Measurements from ENCODE around the gene CYP1A2.
"Not testable (repeated sequence)": the region's sequence is repeated elsewhere in the genome, so short reads cannot be mapped to it uniquely, and the experiment has no call there.

CYP1A2 gene

DNA sequence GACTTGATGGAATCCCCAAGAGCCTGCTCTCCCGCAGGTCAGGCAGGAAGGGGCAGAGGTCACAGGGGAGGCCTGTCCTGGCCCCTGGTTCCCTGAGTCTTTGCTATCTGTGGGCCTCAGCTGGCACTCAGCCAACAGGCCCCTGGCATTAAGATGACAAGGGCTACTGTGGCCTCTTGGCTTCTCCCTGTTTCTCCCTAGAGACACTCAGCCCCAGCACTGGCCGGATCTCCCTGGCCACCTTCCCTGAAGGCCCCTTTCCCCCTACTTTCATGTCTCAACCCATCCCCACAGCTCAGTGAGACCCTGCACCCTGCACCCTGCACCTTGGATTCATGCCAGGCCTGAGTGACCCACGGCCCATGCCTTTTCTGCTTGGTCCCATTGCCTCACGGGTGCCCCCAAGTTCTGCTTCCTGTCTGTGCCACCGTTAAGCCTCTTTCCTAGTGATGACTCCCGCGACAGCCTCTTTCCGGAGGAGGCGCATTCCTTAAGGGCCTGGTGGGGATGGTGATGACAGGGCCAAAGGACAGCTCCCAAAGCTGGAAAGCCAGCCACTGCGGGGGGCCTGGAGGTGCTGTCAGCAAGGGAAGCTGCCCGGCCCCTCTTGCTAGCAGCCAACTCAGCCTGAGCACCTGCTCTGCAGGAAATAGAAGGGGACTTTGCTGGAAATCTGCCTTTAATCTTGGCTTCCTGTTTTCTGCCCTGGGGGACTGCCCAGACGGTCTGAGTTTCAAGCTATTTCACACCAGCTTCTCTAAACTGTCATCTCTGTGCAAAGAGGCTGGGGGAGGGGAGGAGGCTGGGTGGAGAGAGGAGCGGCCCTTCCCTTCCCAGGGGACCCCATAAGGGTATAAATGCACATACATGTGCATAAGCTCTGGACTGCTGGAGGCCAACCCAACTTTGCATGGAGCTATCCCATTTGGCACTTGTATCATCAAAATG lies 28.4 kb downstream of the CYP1A2 start:
- DNase-seq (ENCODE audit: low spot score) = peak; percentile 62

DNA sequence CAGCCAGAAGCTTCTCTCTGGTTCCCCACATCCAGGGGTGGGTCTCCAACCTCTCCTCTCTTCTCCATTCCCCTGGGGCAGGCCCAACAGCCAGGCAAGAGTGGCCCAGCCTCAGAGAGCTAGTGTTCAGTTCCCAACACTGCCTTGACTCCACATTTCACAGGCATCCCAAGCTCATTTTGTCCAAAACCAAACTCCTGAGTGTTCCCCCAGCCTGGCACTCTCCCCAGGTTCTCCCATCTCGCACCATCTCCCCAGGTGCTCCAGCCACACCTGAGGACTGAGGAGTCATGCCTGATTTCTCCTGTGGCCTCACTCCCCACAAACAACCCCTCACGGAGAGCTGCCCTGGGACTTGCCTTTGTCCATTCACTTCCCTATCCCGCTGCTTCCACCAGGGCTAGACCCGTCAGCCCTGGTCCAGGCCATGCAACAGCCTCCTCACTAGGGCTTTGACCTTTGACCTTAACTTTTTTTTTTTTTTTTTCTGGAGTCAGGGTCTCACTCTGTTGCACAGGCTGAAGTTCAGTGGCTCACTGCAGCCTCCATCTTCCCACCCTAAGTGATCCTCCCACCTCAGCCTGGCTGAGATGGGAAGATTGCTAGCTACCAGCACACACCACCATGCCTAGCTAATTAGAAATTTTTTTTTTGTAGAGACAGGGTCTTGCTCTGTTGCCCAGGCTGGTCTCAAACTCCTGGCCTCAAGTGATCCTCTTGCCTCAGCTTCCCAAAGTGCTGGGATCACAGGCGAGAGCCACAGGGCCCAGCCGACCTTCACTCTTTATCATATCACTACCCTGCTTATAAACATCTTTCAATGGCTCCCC lies 29.3 kb downstream of the CYP1A2 start:
- DNase-seq (ENCODE audit: low spot score) = no peak

DNA sequence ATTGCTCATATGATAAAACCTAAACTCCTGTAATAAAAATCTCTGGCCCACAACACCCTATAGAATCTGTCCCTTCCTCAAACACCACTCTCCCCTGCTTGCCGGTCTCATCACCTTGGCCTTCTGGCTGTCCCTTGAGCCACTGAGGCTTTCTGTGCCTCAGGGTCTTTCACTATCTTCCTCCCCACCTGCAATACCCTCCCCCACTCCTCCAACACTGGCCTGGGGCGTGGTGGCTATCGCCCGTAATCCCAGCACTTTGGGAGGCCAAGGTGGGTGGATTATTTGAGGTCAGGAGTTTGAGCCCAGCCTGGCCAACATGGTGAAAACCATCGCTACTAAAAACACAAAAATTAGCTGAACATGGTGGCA lies 29.9 kb downstream of the CYP1A2 start:
- DNase-seq (ENCODE audit: low spot score) = no peak

DNA sequence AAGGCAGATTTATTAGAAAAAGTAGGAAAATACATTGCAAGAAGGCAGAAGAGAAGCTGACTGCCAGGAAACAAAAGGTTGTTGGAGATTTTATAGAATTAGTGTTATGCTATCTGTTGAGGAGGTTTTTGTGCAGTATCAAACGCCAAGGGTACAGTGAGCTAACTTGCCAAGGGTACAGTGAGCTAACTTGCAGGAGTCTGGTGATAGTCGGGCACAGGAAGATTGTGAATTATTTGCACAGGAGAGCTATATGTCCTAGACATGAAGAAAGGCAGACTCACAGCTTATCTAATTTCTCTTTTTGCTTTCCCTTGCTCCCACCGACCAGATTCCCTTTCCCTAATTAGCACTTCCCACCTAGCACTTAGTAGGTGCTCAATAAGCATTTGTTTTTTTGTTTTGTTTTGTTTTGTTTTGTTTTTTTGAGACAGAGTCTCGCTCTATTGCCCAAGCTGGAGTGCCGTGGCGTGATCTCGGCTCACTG lies 30.6 kb downstream of the CYP1A2 start:
- DNase-seq (ENCODE audit: low spot score) = no peak

DNA sequence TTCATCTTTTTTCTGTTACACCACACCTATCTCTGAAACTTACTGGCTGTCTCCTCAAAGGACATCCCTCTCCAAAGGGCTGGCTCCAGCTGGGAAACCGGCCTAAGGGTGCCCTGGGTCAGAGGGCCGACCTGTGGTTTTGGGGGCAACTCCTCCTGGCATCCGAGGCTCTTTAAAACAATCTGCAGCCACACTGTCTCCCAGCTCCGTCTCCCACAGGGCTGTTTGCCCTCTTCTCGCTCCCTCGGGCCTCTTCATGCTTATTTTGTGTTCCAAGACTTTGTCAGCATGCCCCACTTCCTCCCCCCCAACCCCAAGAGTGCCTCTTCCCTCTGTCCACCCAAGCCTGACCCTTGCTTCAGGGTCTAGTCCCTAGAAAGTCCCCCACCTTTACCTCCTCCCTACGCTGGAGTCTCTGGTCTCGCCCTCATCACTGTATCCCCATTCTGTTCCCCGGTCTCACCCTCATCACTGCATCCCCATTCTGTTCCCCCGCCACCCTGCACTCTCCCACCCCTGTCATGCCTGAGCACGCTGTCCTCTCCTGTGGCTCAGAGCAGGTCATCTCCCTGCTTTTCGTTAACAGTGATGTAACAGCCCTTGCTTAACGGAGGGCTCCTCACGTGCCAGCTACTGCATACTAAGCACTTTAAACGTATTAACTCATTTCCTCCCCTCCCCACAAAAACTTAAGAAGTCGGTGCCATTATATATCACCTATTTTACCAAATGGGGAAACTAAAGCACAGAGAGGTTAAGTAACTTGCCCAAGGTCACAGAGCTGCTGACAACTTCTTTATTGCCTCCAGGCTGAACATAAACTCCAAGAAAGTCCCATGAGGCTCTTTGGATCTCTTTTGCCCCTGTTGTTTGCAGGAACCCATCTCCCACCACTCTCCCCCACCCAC lies 32.1 kb downstream of the CYP1A2 start:
- DNase-seq (ENCODE audit: low spot score) = no peak

DNA sequence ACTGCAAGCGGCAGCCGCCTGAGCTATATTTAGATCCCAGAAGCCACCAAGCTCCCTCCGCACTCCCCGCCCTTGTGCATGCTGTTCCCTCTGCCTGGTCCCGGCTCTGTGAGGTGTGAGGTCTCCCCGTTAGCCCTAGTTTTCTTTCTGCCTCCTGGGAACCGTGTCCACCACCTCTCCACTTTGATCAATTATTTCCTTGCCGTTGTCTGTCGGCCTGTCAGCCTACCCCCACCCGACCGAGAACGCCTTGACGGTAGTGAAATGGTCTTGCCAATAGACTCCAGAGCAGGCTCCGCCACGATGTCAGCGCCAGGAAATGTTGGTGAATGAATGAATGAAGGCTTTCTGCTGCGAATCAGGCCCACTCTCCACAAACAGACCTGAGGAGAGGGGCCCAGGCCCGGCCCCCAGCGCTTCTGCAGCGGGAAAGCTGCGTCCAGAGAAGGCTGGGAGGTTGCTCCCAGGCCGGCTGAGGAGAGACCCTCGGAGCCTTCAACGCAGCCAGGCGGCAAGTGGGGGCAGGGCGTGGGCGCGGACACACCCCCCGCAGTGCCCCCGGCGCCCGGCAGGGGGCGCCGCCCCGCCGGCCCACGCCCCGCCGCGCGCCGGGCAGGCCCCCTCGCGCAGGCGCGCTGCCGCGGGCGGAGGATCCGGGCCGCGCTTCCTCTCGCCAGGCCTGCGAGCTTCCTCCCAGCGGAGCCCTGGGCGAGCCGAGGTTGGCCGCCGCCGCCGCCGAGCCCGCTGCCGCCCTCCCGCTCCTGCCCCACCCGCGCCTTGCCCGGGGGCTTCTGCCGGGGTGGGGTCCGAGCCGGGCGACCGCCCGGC lies 33.0 kb downstream of the CYP1A2 start, which contains the start of gene CSK:
Gene CSK (plus strand): TSS at position 650 of the 828 bp plus-strand sequence. CDS start 16,218 bp downstream, outside the sequence.
- peak; percentile 64 for DNase-seq (ENCODE audit: low spot score)

DNA sequence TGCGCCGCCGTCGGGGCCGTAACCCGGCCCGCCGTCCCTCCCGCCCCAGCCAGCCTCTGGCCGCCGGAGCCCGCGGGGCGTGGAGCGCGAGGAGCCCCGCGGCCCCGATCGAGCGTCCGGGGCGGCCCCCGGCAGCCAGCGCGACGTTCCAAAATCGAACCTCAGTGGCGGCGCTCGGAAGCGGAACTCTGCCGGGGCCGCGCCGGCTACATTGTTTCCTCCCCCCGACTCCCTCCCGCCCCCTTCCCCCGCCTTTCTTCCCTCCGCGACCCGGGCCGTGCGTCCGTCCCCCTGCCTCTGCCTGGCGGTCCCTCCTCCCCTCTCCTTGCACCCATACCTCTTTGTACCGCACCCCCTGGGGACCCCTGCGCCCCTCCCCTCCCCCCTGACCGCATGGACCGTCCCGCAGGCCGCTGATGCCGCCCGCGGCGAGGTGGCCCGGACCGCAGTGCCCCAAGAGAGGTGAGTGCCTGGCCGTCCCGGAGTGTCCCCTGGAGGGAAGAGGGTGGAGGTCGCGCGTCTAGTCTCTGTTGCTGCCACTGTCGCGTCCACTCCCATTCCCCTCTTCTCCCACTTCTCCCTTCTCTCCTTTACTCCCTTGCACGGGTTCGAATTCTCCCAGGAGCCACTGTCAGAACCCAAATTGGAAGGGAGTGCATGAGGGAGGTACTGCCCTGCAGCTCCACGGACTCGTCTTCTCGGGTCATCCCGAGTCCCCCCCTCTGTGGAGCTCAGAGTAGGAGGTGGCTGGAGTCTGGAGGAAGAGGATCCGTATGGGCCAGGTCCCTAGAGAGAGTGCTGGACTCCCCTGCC lies 33.8 kb downstream of the CYP1A2 start:
- DNase-seq (ENCODE audit: low spot score) = no peak

DNA sequence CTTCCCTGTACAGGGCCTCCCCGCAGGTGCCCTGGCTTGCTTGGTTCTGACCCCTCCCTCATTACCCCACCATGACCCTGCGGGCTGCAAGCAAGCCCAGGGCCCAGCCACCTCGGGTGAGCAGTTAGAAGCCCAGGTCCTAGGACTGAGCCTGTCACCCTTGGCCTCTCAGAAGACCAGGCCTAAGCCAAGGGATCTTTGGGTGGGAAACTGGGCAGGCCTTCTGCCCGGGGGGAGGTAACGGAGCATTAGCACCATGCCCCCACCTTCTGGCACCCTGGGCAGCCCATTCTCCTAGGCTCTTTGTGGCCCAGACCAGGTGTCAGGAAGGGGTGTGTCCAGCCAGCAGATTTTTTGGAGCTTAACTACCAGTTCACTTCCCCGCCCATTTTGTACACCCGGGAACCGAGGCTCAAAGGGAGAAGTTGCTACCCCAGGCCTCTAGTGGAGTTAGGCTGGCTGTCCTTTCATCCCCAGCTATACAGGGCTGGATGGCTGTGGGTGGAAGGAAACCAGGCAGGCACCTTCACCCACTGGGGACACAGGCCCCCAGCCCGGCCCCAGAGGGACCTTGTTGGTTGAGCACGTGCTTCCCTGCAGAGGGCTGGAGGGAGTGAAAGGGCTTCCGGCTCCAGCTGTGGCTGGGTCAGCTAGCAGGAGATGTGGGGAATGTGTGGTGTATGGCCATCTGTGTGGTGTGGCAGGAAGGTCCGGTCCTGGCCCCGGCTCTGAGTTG lies 34.6 kb downstream of the CYP1A2 start:
- no peak for DNase-seq (ENCODE audit: low spot score)

DNA sequence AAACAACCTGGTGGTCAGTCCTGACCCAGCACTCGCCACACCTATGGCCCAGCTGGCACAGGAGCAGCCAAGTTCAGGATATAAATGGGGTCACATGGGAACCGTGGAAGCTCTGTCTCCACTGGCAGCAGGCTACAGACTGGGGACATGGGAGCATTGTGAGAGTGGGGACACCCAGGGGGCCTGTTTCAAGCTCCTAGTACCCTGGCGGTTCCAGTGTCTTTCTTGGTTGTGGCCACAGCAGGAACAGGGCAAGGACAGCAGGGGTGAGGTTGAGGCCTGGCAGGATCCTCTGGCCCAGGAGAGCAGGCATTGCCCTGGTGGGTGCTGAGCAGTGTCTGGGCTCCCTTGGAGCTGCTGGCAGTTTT lies 35.1 kb downstream of the CYP1A2 start:
- no peak for DNase-seq (ENCODE audit: low spot score)

DNA sequence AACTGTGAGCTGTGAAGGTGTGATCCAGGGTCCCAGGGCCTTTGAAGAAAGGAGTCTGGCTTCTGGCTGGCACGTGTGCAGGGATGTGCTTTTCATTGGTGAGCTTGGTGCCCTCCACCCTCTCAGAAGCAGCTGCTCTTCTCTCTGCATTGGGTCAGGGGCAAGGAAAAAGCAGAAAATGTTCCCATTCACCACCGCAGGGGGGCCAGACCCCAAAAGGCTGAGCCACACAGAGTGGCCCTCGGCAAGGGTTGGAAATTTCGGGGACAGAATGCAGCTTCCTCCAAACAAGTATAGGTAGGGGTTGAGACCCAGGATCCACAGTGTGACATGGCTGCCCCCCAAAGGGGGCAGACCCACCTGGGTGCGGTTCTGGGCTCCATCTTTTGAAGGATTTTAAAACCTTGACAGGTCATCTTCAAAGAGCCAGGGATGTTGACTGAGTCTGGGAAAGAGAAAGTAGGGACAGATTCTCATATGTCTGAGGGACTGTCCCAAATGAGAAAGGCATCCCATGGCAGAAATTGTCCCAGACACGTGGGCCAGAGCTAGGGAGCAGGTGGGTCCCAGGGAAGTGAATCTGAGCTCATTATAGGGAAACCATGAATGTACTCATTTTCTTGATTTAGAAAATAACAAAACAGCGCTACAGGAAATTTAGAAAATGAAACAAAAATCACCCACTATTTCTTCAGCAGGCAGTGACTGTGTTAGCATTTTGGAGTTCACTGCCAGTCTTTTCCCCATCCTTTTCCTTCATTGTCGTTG lies 36.0 kb downstream of the CYP1A2 start:
- no peak for DNase-seq (ENCODE audit: low spot score)

DNA sequence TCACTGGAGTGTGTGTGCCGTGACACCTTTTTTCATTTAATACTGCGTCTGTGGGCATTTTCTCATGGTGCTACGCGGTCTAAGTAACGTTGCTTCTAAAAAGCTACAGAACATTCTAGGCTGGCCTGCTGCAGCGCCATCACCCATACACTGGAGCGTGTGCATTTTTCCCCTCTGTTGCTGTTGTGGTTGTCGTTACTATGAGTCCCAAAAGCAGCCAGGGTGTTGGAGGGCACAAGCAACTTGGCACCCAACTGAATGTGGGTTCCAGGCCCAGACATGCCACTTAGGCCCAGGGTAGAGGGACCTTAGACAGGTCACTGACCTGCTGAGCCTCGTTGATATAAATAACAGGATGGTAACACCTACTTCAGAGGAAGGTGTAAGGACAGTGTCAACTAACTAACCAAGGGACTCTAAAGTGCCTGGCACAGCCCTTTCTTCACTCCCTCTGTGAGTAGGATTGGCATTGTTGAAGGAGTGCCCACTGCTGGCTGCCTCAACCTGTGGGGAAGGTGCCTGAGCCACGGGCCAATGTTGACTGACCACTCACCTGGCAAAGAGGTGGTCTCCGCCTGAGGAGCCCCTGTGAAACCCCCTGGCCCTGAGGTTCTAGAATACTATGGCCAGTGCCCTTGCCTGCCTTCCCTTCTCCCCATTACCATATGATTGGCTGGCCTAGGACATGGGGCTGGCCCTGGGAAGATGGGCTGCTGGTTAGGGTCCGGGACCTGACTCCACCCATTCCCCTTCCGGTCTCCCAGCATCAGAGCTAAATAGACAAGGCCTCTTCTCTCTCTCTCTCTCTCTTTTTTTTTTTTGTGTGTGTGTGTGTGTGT lies 36.8 kb downstream of the CYP1A2 start:
- no peak for DNase-seq (ENCODE audit: low spot score)

DNA sequence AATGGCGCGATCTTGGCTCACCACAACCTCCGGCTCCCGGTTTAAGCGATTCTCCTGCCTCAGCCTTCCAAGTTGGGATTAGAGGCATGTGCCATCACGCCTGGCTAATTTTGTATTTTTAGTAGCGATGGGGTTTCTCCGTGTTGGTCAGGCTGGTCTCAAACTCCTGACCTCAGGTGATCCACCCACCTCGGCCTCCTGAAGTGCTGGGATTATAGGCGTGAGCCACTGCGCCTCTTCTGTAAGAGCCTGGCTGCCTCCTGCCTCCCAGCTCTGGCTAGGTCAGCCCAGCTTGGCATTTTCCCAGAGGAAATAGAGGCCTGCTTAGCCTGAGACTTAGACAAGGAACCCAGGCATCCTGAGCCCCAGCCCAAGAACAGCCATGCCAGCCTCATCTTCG lies 37.4 kb downstream of the CYP1A2 start:
- DNase-seq (ENCODE audit: low spot score) = not testable (repeated sequence)

DNA sequence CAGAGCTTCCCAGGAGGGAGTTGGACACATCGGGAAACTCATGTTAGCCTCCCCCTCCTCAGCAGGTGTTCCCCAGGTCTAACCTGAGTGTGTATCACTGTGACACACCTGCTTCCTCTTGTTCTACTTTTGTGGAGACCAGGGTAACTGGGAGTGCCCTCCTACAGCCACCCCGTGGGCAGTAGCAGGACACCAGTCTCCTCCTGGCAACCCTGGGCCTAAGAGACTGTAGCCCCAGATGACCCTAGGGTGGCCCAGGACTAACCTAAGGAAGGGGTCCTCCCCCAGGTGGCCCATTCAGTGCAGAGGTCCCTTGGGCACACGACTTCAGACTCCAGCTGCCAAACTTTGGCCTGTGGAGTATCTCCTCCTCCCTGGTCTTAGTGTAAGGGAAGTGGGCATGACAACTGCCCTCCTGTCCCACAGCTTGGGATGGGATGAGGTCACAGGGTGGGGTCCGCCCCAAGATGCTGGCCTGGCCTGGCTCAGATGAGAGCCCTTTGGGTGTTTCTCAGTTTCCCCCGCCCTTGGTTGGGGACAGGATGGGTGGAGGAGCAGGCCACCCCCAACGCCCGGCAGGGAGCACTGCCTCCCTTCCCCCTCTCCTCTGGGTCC lies 38.0 kb downstream of the CYP1A2 start:
- no peak for DNase-seq (ENCODE audit: low spot score)

DNA sequence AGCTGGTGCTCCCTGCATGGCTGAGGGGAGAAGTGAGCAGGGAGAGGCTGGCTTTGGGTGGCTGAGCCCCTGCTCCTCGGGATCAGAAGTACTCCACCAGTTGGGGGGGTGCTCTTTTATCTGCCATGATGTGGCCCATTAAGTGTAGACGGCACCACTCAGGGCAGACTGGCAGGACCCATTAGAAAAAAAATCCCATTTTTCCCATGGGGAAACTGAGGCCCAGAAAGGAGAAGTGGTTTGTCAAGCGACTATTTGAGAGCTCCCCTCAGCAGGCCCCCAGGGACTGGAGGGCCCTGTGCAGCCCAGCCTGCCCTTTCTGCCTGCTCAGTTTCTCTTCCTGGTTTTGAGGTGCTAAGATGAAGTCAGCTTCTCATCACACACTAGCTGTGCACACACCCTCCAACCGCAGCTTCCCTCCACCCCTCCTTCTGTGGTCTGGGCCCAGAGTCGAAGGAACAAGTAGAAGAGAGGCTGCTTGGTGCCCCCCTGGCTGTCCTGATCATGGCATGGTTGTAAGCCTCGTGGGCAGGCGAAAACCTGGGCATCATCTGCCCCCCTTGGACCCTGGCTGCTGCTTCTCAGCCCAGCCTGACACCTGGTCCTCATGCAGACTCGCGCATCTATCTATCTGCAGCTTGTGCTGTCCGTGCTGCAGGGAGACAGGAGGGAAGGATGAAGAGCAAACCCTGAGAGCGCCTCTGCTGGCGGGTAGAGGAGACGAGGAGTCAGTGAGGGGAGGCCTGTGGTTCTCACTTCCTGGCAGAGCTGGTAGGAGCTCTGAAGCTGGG lies 38.8 kb downstream of the CYP1A2 start:
- peak; percentile 75 for DNase-seq (ENCODE audit: low spot score)

DNA sequence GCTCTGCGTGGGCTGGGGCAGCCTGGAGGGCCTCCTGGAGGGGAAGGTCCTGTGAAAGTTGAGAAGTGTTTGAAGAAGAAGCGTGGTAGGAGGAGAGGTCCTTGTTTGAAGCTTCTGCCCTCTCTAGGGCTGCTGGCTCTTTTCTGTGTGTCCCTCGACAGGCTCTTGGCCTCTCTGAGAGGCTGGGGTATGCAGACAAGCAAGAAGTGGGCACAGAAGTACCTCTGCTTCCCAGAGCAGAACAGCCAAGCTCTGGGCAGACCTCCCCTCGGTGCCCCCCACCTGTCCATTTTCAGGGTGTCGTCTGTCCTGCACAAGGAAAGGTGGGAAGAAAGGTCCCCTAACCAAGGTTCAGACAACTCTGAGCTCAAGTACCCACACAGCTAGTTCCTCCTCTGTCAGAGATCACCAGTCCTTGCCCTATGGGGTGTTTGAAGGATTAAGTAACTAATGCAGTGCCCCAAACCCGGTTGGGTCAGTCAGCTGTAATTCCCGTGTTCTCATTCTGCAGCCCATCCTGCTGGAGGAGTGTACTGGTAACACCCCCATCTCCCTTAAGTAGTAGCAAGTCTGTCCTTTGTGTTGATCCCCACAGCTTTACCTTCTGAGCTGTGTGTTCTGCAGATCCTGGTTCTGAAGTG lies 39.5 kb downstream of the CYP1A2 start:
- DNase-seq (ENCODE audit: low spot score) = no peak

DNA sequence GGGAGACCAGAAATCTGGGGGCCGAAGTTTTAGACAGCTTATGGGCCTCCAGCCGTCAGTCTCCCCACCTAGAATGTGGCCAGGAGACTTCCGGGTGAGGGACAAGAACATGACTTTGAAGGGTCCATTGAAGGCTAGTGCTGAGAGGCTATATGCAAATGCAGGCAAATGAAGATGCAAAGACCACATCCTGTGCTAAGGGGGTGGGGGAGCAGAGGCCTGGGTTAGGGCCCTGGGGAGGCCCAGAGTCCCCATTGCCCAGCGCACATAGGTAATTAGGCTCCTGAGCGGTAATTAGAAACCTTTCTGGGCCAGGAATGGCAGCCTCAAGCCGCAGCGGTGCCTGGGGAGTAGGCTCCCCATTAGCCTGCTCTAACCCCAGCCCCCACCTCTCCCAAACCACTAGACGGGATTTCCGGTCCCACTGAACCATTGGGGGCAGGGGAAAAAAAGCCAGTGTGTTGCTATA lies 40.1 kb downstream of the CYP1A2 start:
- no peak for DNase-seq (ENCODE audit: low spot score)

Data from globus pallidus (tissue), 1 donor.